Measurements from ENCODE around the gene PRDM10. TPM values are rescaled to one million over a fixed set of nuclear protein-coding genes. Genes with fewer than 3 reads are reported as not detected.
"Not testable (repeated sequence)": the region's sequence is repeated elsewhere in the genome, so short reads cannot be mapped to it uniquely, and the experiment has no call there.

Gene PRDM10
- total RNA-seq, 1 experiment from 2014 or later, result 9.2 TPM

- H4K20me1 ChIP-seq (ENCODE audit: insufficient read depth); ATAC-seq; RAD21 ChIA-PET (ENCODE audit: low non-redundant PET in 1 of 2, low total read pairs in 2 of 2, uncharacterized antibody in 2 of 2, unreplicated experiment in 2 of 2); H3K27ac ChIP-seq (ENCODE audit: low read depth, low read length); H2AFZ ChIP-seq (ENCODE audit: low read depth, low read length, poor library complexity, severe bottlenecking); intact Hi-C loops (cut with micrococcal nuclease); H3K36me3 ChIP-seq (ENCODE audit: control insufficient read depth in 1 of 2, insufficient read depth in 2 of 2, low read length in 2 of 2); BruUV-seq (replicated peaks); POLR2A ChIA-PET; H3K4me1 ChIP-seq (ENCODE audit: control insufficient read depth in 1 of 2, insufficient read depth in 2 of 2, low read length in 2 of 2); H3K4me3 ChIP-seq (replicated peaks in 1 of 2; ENCODE audit: low read depth in 1 of 2, low read length in 2 of 2); H3K9me3 ChIP-seq (ENCODE audit: control insufficient read depth in 1 of 2, insufficient read depth in 1 of 2, low read depth in 1 of 2, low read length in 2 of 2); H3K27me3 ChIP-seq (ENCODE audit: insufficient read depth, low read length); H3K4me2 ChIP-seq (ENCODE audit: low read length); H3K9me2 ChIP-seq (ENCODE audit: insufficient read depth); H3K9ac ChIP-seq (ENCODE audit: low read length); H3K79me2 ChIP-seq (ENCODE audit: insufficient read depth, low read length); DNase-seq (ENCODE audit: low read depth, low spot score): not testable (repeated sequence)
- CTCF ChIA-PET, result interaction anchor here (1.4 kb wide), 1 partner anchor 178 kb away, joined by 5 read pairs; no protein-coding TSS in a partner anchor
These were observed 47.9 kb downstream of the PRDM10 start for GRCh38 chr11:129954703-129955102.

GRCh38 chr11:129951866-129952262 is 50.8 kb downstream of the PRDM10 start:
- Histone ChIP-seq H4K20me1 (ENCODE audit: insufficient read depth) (no peaks in the 10 kb centered on the region), H3K9ac (ENCODE audit: low read length) (no peak overlapping the region), H3K79me2 (ENCODE audit: insufficient read depth, low read length) (no peaks in the 10 kb centered on the region), H3K4me3 (replicated peaks in 1 of 2; ENCODE audit: low read depth in 1 of 2, low read length in 2 of 2) (no peak overlapping the region), H3K27ac (ENCODE audit: low read depth, low read length) (no peak overlapping the region), H2AFZ (ENCODE audit: low read depth, low read length, poor library complexity, severe bottlenecking) (no peak overlapping the region), H3K36me3 (ENCODE audit: control insufficient read depth in 1 of 2, insufficient read depth in 2 of 2, low read length in 2 of 2) (no peaks in the 10 kb centered on the region), H3K9me2 (ENCODE audit: insufficient read depth) (no peaks in the 10 kb centered on the region), H3K4me1 (ENCODE audit: control insufficient read depth in 1 of 2, insufficient read depth in 2 of 2, low read length in 2 of 2) (no peaks in the 10 kb centered on the region), H3K9me3 (ENCODE audit: control insufficient read depth in 1 of 2, insufficient read depth in 1 of 2, low read depth in 1 of 2, low read length in 2 of 2) (no peaks in the 10 kb centered on the region), H3K27me3 (ENCODE audit: insufficient read depth, low read length) (no peaks in the 10 kb centered on the region), H3K4me2 (ENCODE audit: low read length) (no peak overlapping the region)
- DNase-seq (ENCODE audit: low read depth, low spot score) (no peak), ATAC-seq (no peak)
- ChIA-PET CTCF (no interaction called here), RAD21 (ENCODE audit: low non-redundant PET in 1 of 2, low total read pairs in 2 of 2, uncharacterized antibody in 2 of 2, unreplicated experiment in 2 of 2) (no interaction called here), POLR2A (no interaction called here)
- TF ChIP-seq POLR2AphosphoS5 (IDR thresholded peaks at IDR 0.05; ENCODE audit: low read depth, low read length) (no peak), YY1 (IDR thresholded peaks at IDR 0.05; ENCODE audit: extremely low read depth, insufficient replicate concordance, low read depth, low read length) (no peak), POLR2A (IDR thresholded peaks at IDR 0.05; ENCODE audit: borderline replicate concordance, extremely low read depth, insufficient read depth, insufficient read length) (no peak), ZFX (IDR thresholded peaks at IDR 0.05) (no peak), SP1 (IDR thresholded peaks at IDR 0.05; ENCODE audit: low read depth) (no peak), MAX (IDR thresholded peaks at IDR 0.05) (no peak), CBX3 (IDR thresholded peaks at IDR 0.05; ENCODE audit: low read depth) (no peak), SIN3A (IDR thresholded peaks at IDR 0.05; ENCODE audit: low read depth) (no peak), CEBPB (IDR thresholded peaks at IDR 0.05; ENCODE audit: low read depth) (no peak), RAD21 (IDR thresholded peaks at IDR 0.05; ENCODE audit: low read depth) (no peak), EZH2phosphoT487 (IDR thresholded peaks at IDR 0.05; ENCODE audit: borderline replicate concordance) (no peak), JUND (IDR thresholded peaks at IDR 0.05) (no peak), EZH2 (IDR thresholded peaks at IDR 0.05) (no peak), SRF (IDR thresholded peaks at IDR 0.05; ENCODE audit: low read depth) (no peak), ZBTB33 (IDR thresholded peaks at IDR 0.05; ENCODE audit: extremely low read depth, insufficient replicate concordance, low read length) (no peak), EGR1 (IDR thresholded peaks at IDR 0.05; ENCODE audit: low read depth) (no peak), ELF1 (IDR thresholded peaks at IDR 0.05; ENCODE audit: borderline replicate concordance, low read depth) (no peak), ZNF274 (IDR thresholded peaks at IDR 0.05; ENCODE audit: low read depth, low read length) (no peak), ATF3 (IDR thresholded peaks at IDR 0.05) (no peak)
- intact Hi-C loops (cut with micrococcal nuclease), result no loop called here
- BruUV-seq (replicated peaks), result no TSS peak
